HFF-Myc (cell line): ENCODE measurements around the gene SEPTIN5.

ENCODE experiments used
- DNase-seq: peaks from one replicate; pipeline ENCODE4 v3.0.0-alpha.2; 2011; ENCODE audit warnings: low read depth; ENCODE audit errors: extremely low read depth
- H3K4me3 ChIP-seq: replicated peaks from 2 replicates; pipeline ENCODE4 v1.5.1; 2011; ENCODE audit warnings: low read depth, mild to moderate bottlenecking, control low read depth, low read length
- CTCF ChIP-seq: IDR thresholded peaks from 2 replicates; pipeline ENCODE4 v1.5.1; 2012; ENCODE audit warnings: mild to moderate bottlenecking, low read depth, low read length, control low read depth; ENCODE audit errors: missing control alignments

The SEPTIN5 gene

GRCh38 chr22:19686946-19687345 lies 27.4 kb upstream of the SEPTIN5 start:
- no peak overlapping the region for H3K4me3 ChIP-seq
- TF ChIP-seq CTCF, result no peak
- DNase-seq, result no peak

DNA sequence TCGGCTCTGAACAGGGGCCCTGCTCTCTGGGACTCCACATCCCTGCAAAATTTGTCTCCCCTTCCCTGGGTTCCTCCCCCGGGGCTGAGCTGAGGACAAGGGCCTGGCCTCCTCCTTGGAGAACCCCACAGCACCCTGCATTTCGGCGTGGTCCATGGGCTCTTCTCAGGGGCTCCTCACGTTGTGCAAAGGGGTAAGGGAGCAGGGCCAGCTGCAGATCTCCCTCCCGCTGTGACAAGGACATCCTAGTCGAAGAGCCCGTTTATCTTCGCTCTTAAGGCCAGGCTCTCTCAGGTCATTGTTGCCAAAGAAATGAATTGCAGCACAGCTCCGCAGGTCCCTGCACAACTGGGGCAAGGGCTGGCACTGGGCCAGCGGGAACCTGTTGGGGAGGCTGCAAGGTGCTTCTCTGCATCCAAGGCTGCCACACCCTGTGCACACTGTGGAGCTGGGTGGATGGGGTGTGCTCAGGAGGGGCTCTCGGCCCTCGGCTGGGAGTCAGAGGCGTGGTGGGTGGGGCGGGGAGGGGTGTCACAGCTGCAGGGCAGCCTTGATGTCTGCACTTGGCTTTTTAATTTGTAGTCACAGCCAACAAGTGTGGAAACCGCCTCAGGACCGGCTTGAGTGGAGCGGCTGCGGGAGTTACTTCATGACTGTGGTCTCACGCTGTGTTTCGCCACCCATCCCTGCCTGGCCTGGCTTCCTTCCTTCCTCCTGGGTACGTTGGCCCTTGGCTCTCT lies 26.6 kb upstream of the SEPTIN5 start:
- DNase-seq, result no peak
- no peak for TF ChIP-seq CTCF
- no peak overlapping the region for H3K4me3 ChIP-seq

DNA sequence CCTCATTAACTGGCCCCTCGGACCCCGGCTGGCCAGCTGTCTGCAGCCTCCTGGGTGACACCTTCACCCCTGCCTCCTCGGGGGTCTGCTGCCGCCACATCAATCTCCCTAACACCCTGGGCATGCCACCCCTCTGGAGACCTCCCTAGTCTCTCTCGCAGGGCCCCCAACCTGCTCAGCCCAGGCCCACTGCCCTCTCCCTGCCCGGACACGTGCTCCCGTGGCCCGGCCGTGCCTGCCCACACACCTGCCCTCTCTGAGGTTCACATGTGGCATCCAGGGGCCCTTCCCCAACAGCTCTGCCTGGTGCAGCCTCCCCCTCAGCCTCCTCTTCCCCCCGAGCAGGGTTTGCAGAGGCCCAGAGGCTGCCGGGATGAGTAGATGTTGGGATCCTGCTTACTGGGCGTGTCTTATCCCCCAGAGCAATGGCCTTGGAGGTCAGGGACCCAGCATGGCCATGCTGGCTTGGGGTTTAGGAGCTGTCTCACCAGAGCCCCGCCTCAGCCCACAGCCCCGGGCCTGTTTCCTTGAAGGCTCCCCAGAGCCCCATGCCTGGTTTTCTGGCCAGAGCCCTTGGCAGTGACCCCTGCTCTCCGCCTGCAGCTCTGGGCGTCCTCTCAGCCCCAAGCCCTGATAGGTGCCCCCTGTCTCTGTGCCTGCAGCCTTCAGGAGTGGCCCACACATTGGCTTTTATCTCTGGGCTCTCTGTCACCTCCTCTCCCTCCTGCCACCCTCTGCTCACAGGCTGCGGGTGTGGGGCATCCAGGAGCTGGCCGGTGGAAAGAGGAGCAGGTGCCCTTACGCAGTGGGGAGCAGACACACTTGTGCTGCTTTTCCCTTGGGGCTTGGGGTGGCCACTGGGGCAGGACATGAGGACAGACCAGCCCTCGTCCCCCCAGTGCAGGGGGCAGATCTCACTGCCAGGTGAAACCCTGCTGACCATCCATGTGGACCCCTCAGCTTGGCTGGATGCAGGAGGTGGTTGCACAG lies 25.7 kb upstream of the SEPTIN5 start:
- no peak for TF ChIP-seq CTCF
- DNase-seq, result no peak
- H3K4me3 ChIP-seq, result no peak overlapping the region

- no peak overlapping the region for H3K4me3 ChIP-seq
- no peak for DNase-seq
- TF ChIP-seq CTCF, result no peak
Observed at GRCh38 chr22:19689408-19689807, 24.9 kb upstream of the SEPTIN5 start.

DNA sequence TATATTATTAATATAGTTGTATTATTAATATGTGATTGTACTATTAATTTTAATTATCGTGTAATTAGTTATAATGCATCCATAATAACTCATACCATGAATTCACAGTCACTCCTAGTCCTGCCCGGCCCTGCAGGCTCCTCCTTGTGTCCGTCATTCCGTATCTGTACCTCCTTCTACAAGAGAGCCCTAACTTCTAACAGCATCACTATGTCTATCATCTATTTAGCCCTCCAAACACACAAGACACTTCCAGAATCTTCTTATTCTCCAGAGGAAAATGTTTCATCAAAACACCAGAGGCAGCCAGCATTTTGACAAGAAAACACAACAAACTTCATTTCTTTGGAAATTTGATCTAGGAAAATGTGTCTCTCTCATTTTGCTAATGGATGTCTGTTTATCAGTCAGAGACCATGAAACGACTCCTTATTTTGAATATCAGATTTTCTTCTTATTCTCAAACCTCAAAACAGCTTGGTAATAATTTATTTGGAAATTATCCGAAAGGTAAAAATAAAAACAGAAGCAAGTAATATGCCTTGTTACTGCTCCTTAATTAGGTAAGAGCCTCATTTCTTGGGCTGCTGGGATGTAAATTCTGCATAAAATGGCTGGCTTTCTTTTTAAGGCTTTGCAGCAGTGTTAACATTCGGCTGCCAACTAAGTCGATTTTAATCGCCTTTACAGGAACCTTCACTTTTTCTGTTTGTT lies 23.1 kb upstream of the SEPTIN5 start:
- no peak for TF ChIP-seq CTCF
- no peak overlapping the region for H3K4me3 ChIP-seq
- DNase-seq, result no peak

DNA sequence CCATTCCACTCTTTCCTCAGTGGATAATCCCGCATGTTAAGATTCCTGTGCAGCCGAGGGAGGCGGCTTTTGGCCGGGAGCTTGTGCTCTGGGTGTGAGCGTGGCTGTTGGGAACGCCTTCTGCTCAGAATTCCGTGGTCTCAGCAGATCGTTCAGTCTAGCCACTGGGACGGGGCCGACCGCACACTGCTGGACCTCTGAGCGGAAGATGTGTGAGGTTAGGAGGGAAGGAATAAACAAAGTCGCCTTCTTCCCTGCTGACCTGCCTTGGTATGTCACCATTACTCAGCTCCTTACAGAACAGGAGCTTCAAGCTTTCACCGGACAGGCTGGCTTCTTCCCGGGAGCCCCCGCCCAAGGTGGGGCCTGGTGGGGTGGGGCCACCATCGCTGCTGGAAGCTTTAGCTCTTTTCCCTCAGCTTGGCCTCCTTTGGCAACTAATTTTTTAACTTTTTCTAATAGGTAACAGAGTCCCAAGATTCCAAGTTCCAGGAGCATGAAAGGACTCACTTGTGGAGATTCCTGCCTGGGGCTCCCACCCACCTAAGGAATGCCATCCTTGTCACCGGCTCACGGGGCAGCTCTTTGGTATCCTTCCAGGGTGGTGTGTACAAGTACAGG lies 22.5 kb upstream of the SEPTIN5 start:
- DNase-seq, result no peak
- no peak overlapping the region for H3K4me3 ChIP-seq
- no peak for TF ChIP-seq CTCF
